ENCODE data around the gene IDI2.

IDI2 gene

GRCh38 chr10:970311-971149 lies 55.1 kb downstream of the IDI2 start:
- Histone ChIP-seq H4K20me1 (ENCODE audit: control insufficient read depth, insufficient read depth, low read depth, low read length) (no peaks in the 10 kb centered on the region), H3K9me2 (replicated peaks; ENCODE audit: control insufficient read depth, low read length) (no peaks in the 10 kb centered on the region), H3K4me1 (ENCODE audit: control insufficient read depth, low read length) (0 out of 2 replicates have a peak, but pooled peaks cover 4% of the 10 kb centered on the region), H3K4me3 (ENCODE audit: low read length) (no peak overlapping the region), H3K79me2 (ENCODE audit: control insufficient read depth, low read length) (no peaks in the 10 kb centered on the region), H3K27ac (ENCODE audit: low read depth, low read length) (no peak overlapping the region), H3K9me3 (ENCODE audit: control insufficient read depth, insufficient read depth, low read length) (no peaks in the 10 kb centered on the region), H3K27me3 (ENCODE audit: control insufficient read depth, low read length) (peaks cover 21% of the 10 kb centered on the region), H3F3A (ENCODE audit: control insufficient read depth, insufficient read depth) (no peaks in the 10 kb centered on the region), H3K36me3 (ENCODE audit: control insufficient read depth, low read length) (no peaks in the 10 kb centered on the region), H3K4me2 (ENCODE audit: low read length) (no peak overlapping the region)
- TF ChIP-seq CTCF (IDR thresholded peaks at IDR 0.05; ENCODE audit: low read depth, low read length, poor library complexity, severe bottlenecking) = no peak

- H3K27me3 ChIP-seq (ENCODE audit: control insufficient read depth, low read length) = peaks cover 21% of the 10 kb centered on the region
- no peak overlapping the region for H3K4me2 ChIP-seq (ENCODE audit: low read length)
- H3K27ac ChIP-seq (ENCODE audit: low read depth, low read length) = no peak overlapping the region
- no peaks in the 10 kb centered on the region for H3K9me2 ChIP-seq (replicated peaks; ENCODE audit: control insufficient read depth, low read length)
- no peaks in the 10 kb centered on the region for H4K20me1 ChIP-seq (ENCODE audit: control insufficient read depth, insufficient read depth, low read depth, low read length)
- no peaks in the 10 kb centered on the region for H3K36me3 ChIP-seq (ENCODE audit: control insufficient read depth, low read length)
- H3K9me3 ChIP-seq (ENCODE audit: control insufficient read depth, insufficient read depth, low read length) = no peaks in the 10 kb centered on the region
- H3K4me3 ChIP-seq (ENCODE audit: low read length) = no peak overlapping the region
- TF ChIP-seq EZH2phosphoT487 (IDR thresholded peaks at IDR 0.05; ENCODE audit: borderline replicate concordance, low read length) (no peak), CTCF (IDR thresholded peaks at IDR 0.05; ENCODE audit: low read depth, low read length, poor library complexity, severe bottlenecking) (no peak)
- H3K4me1 ChIP-seq (ENCODE audit: control insufficient read depth, low read length) = 0 out of 2 replicates have a peak, but pooled peaks cover 4% of the 10 kb centered on the region
- H3K79me2 ChIP-seq (ENCODE audit: control insufficient read depth, low read length) = no peaks in the 10 kb centered on the region
- H3F3A ChIP-seq (ENCODE audit: control insufficient read depth, insufficient read depth) = no peaks in the 10 kb centered on the region
Observed at GRCh38 chr10:969473-970150, 56.0 kb downstream of the IDI2 start.
